Measurements from ENCODE around the gene GARRE1. TPM values are rescaled to one million over a fixed set of nuclear protein-coding genes. Genes with fewer than 3 reads are reported as not detected.

GARRE1 gene
- total and polyA plus RNA-seq, 2 donors (not counting 3 experiments of a cell fraction or from before 2014, with no cell fraction given): 39.2 to 46.8 TPM

DNA sequence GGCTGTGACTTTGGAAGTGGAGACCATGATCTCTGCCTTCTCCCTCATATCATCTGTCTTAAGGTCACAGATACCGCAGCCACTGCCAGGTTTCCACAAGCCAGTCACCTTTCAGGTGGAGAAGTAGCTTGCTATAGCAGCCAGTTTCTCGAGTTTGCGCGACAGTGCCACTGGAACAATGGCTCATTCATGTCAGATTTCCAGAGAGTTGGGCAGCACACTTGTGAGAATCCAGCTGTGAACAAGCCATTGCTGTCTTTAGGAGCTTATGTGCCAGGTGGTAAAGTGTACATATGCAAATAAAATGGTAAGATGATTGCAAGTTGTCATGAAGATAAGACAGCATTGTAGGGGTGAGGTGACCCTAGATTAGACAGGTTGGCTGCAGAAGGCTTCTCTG lies 22.3 kb downstream of the GARRE1 start:
- H3K27me3 ChIP-seq (ENCODE audit: control insufficient read depth in 2 of 2, insufficient read depth in 2 of 2, low read length in 2 of 2): no peaks in the 10 kb centered on the region
- H4K20me1 ChIP-seq (replicated peaks; ENCODE audit: control insufficient read depth, extremely low read depth, insufficient read depth, low read length): no peaks in the 10 kb centered on the region
- peaks cover 56% of the 10 kb centered on the region for H3K4me1 ChIP-seq (ENCODE audit: control insufficient read depth, extremely low read depth, insufficient read depth, low read length)
- no peak overlapping the region for H3K4me3 ChIP-seq (replicated peaks in 1 of 3; ENCODE audit: insufficient read depth in 1 of 3, low read depth in 1 of 3, low read length in 3 of 3)
- DNase-seq (ENCODE audit: low read depth, low spot score) (peak; percentile 25), FAIRE-seq (peak; percentile 4)
- no peak overlapping the region for H3K4me2 ChIP-seq (ENCODE audit: insufficient read depth, low read length)
- TF ChIP-seq, protein P1, sequence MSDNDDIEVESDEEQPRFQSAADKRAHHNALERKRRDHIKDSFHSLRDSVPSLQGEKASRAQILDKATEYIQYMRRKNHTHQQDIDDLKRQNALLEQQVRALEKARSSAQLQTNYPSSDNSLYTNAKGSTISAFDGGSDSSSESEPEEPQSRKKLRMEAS (IDR thresholded peaks at IDR 0.05; ENCODE audit: insufficient read depth, insufficient read length): no peak
- TF ChIP-seq GATA2 (IDR thresholded peaks at IDR 0.05; ENCODE audit: insufficient read depth, insufficient read length, low read depth, low read length) (no peak), JUN (IDR thresholded peaks at IDR 0.05; ENCODE audit: borderline replicate concordance, insufficient read depth, insufficient read length, low read depth) (no peak), POLR2A (IDR thresholded peaks at IDR 0.05; ENCODE audit: low read depth, low read length) (no peak), MYC (IDR thresholded peaks at IDR 0.05; ENCODE audit: low read depth, low read length) (no peak), POLR2AphosphoS5 (IDR thresholded peaks at IDR 0.05; ENCODE audit: insufficient read depth, low read depth, low read length) (no peak), FOS (IDR thresholded peaks at IDR 0.05; ENCODE audit: borderline replicate concordance, insufficient read depth, low read length) (no peak), EZH2 (IDR thresholded peaks at IDR 0.05; ENCODE audit: borderline replicate concordance, low read depth, low read length, severe bottlenecking) (no peak)
- TF ChIP-seq, protein P2, sequence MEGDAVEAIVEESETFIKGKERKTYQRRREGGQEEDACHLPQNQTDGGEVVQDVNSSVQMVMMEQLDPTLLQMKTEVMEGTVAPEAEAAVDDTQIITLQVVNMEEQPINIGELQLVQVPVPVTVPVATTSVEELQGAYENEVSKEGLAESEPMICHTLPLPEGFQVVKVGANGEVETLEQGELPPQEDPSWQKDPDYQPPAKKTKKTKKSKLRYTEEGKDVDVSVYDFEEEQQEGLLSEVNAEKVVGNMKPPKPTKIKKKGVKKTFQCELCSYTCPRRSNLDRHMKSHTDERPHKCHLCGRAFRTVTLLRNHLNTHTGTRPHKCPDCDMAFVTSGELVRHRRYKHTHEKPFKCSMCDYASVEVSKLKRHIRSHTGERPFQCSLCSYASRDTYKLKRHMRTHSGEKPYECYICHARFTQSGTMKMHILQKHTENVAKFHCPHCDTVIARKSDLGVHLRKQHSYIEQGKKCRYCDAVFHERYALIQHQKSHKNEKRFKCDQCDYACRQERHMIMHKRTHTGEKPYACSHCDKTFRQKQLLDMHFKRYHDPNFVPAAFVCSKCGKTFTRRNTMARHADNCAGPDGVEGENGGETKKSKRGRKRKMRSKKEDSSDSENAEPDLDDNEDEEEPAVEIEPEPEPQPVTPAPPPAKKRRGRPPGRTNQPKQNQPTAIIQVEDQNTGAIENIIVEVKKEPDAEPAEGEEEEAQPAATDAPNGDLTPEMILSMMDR (IDR thresholded peaks at IDR 0.05; ENCODE audit: extremely low read depth in 1 of 2, insufficient read depth in 1 of 2, low read depth in 1 of 2, low read length in 2 of 2): no peak
- H3K9me1 ChIP-seq (replicated peaks; ENCODE audit: control insufficient read depth, extremely low read depth, insufficient read depth, low read length): no peaks in the 10 kb centered on the region
- ChIA-PET CTCF (interaction anchor here (0.8 to 1.3 kb wide), 4 partner anchors 13 to 60 kb away, joined by 3 to 4 read pairs (median 3); no protein-coding TSS in a partner anchor), POLR2A (no interaction called here)
- H3K27ac ChIP-seq (ENCODE audit: insufficient read depth, low read depth, low read length): no peak overlapping the region
- dilution Hi-C loops (cut with MboI; ENCODE audit: extremely low pct_ligation_motif_present, low sequenced_read_pairs): no loop called here
- no peaks in the 10 kb centered on the region for H3K9me3 ChIP-seq (replicated peaks; ENCODE audit: control insufficient read depth, insufficient read depth, low read length)
- no peak overlapping the region for H2AFZ ChIP-seq (ENCODE audit: low read depth, low read length)
- BruUV-seq (replicated peaks): no TSS peak
- intact Hi-C loops (cut with micrococcal nuclease): no loop called here
- H3K9ac ChIP-seq (replicated peaks; ENCODE audit: extremely low read depth, insufficient read depth, low read length): no peak overlapping the region
- H3K79me2 ChIP-seq (ENCODE audit: control insufficient read depth, insufficient read depth, low read length): peaks cover 84% of the 10 kb centered on the region
- H3K36me3 ChIP-seq (ENCODE audit: control insufficient read depth in 2 of 2, extremely low read depth in 1 of 2, insufficient read depth in 2 of 2, low read length in 2 of 2): peaks cover 2% of the 10 kb centered on the region in 2 experiments
